HG03097 (cell line): ENCODE results near the gene PRKN.
"Not testable (repeated sequence)": the region's sequence is repeated elsewhere in the genome, so short reads cannot be mapped to it uniquely, and the experiment has no call there.

Source experiments
- ATAC-seq: cut with Tn5 transposase; IDR thresholded peaks from one replicate; pipeline ENCODE4 v1.9.1; 2021; ENCODE audit not compliant: unreplicated experiment, low FRiP score

Gene PRKN

GRCh38 chr6:161890832-161891297 lies 836.7 kb downstream of the PRKN start:
- ATAC-seq, result no peak

DNA sequence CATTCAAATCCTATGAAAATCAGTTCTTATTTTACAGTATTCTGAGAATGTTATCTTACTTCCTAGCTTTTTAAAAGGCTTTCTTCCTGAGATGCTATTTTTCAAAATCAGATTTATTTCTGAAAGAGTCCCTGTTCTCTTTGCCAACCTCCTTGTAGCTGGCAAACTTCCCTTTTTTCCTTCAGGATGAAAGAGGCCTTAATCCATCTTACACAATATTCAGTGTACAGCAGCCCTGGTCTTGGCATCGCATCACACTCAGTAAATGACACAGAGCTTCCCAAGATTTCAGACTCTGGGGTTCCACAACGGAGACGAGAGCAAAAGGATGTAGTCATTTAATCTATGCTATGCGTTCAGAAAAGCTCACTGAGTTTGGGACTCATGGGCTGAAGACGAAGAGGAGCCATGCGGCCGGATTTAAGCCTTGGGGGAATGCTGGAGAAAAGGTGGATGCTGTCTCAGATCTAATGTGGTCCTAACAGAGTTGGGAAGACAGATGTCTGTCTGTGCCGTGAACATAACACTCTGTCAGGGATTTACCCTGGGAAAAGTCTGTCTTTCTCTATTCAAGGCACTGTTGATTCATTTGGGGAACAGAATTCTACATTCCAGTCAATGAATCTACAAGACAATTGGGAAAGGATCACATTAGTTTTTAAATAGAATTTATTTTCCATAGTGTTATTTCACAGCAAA lies 837.3 kb downstream of the PRKN start:
- no peak for ATAC-seq

DNA sequence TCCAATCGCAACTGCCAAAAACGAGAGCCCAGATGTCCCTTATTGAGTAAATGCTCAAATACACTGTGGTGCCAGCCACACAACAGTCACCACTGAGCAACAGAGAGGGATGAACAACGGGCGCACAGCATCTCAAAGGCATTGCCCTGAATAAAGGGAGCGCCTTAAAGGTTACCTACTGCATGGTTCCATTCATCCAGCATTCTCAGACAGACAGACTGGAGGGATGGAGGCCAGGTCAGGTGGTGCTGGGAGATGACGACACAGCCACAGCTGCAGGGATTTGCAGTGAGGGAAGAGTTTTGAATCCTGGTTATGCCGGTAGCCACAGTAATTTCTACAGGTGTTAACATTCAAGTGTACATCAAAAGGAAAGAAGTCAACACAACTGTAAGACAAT lies 838.2 kb downstream of the PRKN start:
- no peak for ATAC-seq

- ATAC-seq, result not testable (repeated sequence)
Measured at GRCh38 chr6:161886545-161886944, 841.0 kb downstream of the PRKN start.

GRCh38 chr6:161884782-161885181 lies 842.8 kb downstream of the PRKN start:
- no peak for ATAC-seq

DNA sequence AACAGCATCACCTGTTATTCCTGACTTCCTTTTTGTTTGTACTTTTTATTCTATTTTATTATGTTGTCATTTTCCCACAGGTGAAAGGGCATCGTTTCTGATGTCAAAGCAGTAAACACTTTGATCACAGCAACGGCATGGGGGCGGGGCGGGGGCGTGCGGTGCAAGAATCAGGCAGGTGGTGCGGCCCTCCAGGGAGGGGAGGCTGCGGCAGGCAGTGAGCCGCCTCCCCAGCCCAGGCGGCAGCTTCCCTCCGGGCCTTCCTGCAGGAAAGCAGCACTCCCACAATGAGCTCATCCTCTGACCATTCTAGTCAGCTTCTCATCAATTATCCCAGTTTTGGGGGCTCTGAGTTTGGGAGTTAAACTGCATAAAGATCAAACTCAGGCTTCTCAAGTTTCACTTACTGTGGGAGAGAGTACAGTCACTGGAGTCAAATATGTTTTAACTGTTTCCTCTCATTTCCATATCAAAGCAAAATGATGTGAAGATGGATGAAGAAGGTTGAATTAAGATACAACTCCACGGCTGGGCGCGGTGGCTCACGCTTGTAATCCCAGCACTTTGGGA lies 845.3 kb downstream of the PRKN start:
- ATAC-seq, result no peak

- no peak for ATAC-seq
Measured at GRCh38 chr6:161880056-161880455, 847.5 kb downstream of the PRKN start.

GRCh38 chr6:161876231-161876630 lies 851.3 kb downstream of the PRKN start:
- ATAC-seq, result no peak

GRCh38 chr6:161870236-161870901 lies 857.2 kb downstream of the PRKN start:
- ATAC-seq, result no peak

GRCh38 chr6:161869491-161869890 lies 858.1 kb downstream of the PRKN start:
- ATAC-seq, result no peak

- no peak for ATAC-seq
Measured at GRCh38 chr6:161866570-161866969, 861.0 kb downstream of the PRKN start.

- ATAC-seq, result not testable (repeated sequence)
Measured at GRCh38 chr6:161861061-161861460, 866.5 kb downstream of the PRKN start.

DNA sequence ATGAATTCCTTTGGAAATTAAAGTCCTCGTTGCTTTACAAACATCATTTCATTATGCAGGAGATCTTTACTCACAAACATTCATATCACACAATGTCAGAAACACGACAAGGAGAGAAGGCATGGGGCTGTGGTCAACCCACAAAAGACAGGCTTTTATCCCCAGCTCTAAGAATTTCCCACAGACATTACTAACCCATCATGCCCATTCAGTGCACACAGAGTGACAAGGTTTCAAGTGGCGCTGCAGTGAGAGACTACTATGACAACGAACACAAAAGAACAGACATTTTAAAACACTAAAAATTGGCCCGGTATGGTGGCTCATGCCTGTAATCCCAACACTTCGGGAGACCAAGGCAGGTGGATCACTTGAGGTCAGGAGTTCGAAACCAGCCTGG lies 873.9 kb downstream of the PRKN start:
- ATAC-seq, result no peak

DNA sequence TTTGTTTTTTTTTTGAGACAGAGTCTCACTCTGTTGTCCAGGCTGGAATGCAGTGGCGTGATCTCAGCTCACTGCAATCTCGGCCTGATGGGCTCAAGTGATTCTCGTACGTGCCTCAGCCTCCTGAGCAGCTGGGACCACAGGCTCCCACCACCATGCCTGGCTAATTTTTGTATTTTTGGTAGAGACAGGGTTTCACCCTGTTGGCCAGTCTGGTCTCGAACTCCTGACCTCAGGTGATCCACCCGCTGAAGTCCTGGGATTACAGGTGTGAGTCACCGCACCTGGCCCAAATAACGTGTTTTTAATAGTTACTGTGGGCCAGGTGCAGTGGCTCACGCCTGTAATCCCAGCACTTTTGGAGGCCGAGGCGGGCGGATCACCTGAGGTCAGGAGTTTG lies 876.1 kb downstream of the PRKN start:
- ATAC-seq, result not testable (repeated sequence)

DNA sequence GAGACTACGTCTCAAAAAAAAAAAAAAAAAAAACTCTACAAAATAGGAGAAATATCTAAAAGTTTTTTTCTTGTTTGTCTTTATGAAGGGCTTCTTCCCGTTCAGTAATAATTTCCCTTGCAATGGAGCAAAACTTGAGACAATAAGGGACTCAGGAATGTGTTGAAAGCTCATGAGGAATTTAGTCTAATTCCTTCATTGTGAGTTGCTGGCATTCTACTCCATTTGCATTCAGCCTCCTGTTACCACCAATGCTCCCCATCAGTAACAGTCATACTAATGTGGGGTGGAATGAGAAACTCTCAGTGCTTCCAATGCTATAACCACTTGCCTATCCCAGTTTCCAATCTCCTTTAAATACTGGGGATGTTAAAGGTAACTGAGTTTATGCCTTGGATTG lies 877.0 kb downstream of the PRKN start:
- ATAC-seq, result no peak

- ATAC-seq, result no peak
Measured at GRCh38 chr6:161847628-161848027, 879.9 kb downstream of the PRKN start.

GRCh38 chr6:161844804-161845203 lies 882.8 kb downstream of the PRKN start:
- no peak for ATAC-seq

- no peak for ATAC-seq
Measured at GRCh38 chr6:161843066-161843465, 884.5 kb downstream of the PRKN start.

- ATAC-seq, result no peak
Measured at GRCh38 chr6:161840380-161840779, 887.2 kb downstream of the PRKN start.

- ATAC-seq, result no peak
Measured at GRCh38 chr6:161838306-161839035, 889.1 kb downstream of the PRKN start.

DNA sequence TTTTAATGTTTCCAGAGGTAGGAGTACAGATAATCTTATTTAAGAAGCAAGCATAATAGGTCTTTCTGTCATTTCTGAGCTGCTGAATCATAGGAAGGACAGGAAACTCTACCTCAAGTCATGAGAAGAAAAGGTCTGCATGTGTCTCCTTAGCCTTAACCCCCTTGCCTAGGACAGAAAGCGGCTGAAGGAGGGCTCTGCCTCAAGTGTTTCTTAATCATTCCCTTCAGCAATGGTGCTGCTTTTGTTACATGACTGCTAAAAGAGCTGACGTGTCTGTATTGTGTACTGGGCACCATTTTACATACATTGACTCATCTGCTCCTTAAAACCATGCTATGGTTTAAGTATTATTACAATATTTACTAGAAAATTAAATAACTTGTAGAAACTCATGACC lies 889.7 kb downstream of the PRKN start:
- ATAC-seq, result no peak
